Testis (tissue), 3 donors: ENCODE measurements around the gene ANKRD2. TPM values are rescaled to one million over a fixed set of nuclear protein-coding genes. Genes with fewer than 3 reads are reported as not detected.
"Not testable (repeated sequence)": the region's sequence is repeated elsewhere in the genome, so short reads cannot be mapped to it uniquely, and the experiment has no call there.

Experiments used
- DNase-seq: peaks from one replicate; pipeline ENCODE4 v3.0.0-alpha.2; 2019
- H3K27ac ChIP-seq, 2 donors: fragments of 200-600 bp; sonication (generic); one replicate each; pipeline ENCODE4 v1.5.1; 2019
- H3K27me3 ChIP-seq: fragments of 200-600 bp; sonication (generic); one replicate; pipeline ENCODE4 v1.5.1; 2019
- H3K36me3 ChIP-seq: fragments of 200-600 bp; sonication (generic); one replicate; pipeline ENCODE4 v1.5.1; 2017; ENCODE audit warnings: low read depth; ENCODE audit errors: missing control alignments
- H3K4me1 ChIP-seq: fragments of 200-600 bp; sonication (generic); one replicate; pipeline ENCODE4 v1.5.1; 2019
- H3K4me3 ChIP-seq, 2 donors: fragments of 200-600 bp; sonication (generic); one replicate each; pipeline ENCODE4 v1.5.1; 2017 to 2019
- H3K9me3 ChIP-seq: fragments of 200-600 bp; sonication (generic); one replicate; pipeline ENCODE4 v1.5.1; 2017
- CTCF ChIP-seq, 3 experiments: fragments of 450-650 bp in 2 of 3; fragments of 200-600 bp in 1 of 3; sonication (generic) in 1 of 3; IDR thresholded peaks; one replicate each; pipeline ENCODE4 v1.5.1; 2016 to 2019; ENCODE audit warnings: antibody characterized with exemption in 3 of 3, mild to moderate bottlenecking in 2 of 3, moderate library complexity in 1 of 3
- POLR2A ChIP-seq: fragments of 450-650 bp; IDR thresholded peaks from one replicate; pipeline ENCODE4 v1.6.1; 2017; ENCODE audit warnings: antibody characterized with exemption, mild to moderate bottlenecking, moderate library complexity
- WGBS, 2 donors: methylation state at CpG; one replicate each; pipeline ENCODE4 v1.1.5; 2018; 5-methylcytosine and 5-hydroxymethylcytosine counted together
- intact Hi-C: fragments of 100-400 bp; cut with DNase I; formaldehyde crosslinking; loops from one replicate; pipeline ENCODE4 v1.15.1; 2023; ENCODE audit warnings: low total_unique reads
- polyA plus RNA-seq: library from polyadenylated mRNA; stranded (reverse); fragments of 350-450 nt; fragmentation: Illumina TruSeq; extraction: RNeasy Lipid Tissue Mini Kit (QIAGEN cat#74804); gene quantifications from one replicate; pipeline ENCODE4 v1.2.3, GENCODE V29; 2014; ENCODE audit warnings: low read depth, low replicate concordance; ENCODE audit not compliant: insufficient read depth
- total RNA-seq, 2 donors: library from RNA; depleted of rRNA; stranded (reverse); fragments of >200 nt; gene quantifications; one replicate each; pipeline ENCODE4 v1.2.3, GENCODE V29; 2016

ANKRD2 gene
- total and polyA plus RNA-seq, 3 donors from 2014 or later, result 0.43 to 3.5 (median 1.9) TPM

DNA sequence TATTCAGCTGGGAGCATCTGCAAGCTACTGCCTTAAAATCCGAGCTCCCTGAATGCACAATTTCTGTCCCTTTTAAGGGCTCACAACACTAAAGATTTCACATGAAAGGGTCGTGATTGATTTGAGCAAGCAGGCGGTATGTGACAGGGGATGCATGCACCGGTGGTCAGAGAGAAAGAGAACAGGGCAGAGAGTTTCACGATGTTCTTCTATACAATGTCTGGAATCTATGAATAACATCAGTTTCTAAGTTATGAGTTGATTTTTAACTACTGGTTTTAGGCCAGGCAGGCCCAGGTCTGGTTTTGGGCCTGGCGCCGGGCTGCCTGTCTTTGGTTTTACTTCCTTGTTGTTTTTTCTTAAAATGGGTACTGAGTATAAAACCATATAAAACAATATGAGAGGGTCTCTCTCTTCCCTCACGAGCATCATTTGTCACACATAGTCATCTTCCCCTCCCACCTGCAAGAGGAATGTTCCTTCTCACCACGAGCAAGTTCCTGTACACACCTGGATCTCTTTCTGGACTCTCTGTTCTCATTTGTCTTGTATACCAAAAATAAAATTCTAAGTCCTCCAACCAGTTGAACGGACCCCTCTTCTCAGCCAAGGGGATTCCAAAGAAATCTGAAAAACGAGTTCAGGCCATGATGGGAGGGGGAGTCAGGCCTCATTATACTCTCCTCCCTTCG is 11.0 kb upstream of the ANKRD2 start:
- H3K36me3 ChIP-seq, H3K4me3 ChIP-seq, H3K4me1 ChIP-seq, DNase-seq, H3K9me3 ChIP-seq, H3K27me3 ChIP-seq, intact Hi-C loops, H3K27ac ChIP-seq: not testable (repeated sequence)
- WGBS, 2 donors, result 90 to 93% methylated on average over 12 of the region's 12 CpGs

DNA sequence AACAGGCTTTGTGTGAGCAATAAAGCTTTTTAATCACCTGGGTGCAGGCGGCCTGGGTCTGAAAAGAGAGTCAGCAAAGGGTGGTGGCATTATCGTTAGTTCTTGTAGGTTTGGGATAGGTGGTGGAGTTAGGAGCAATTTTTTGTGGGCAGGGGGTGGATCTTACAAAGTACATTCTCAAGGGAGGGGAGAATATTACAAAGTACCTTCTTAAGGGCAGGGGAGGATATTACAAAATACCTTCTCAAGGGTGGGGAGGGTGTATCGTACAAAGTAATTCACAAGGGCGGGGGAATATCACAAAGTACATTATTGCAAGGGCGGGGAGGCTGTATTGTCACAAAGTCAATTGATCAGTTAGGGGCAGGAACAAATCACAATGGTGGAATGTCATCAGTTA is 10.2 kb upstream of the ANKRD2 start:
- H3K27ac ChIP-seq, H3K36me3 ChIP-seq, DNase-seq, H3K27me3 ChIP-seq, H3K4me1 ChIP-seq, H3K4me3 ChIP-seq, H3K9me3 ChIP-seq, intact Hi-C loops: not testable (repeated sequence)
- WGBS, 2 donors, result 90 to 96% methylated on average over 5 of the region's 5 CpGs

DNA sequence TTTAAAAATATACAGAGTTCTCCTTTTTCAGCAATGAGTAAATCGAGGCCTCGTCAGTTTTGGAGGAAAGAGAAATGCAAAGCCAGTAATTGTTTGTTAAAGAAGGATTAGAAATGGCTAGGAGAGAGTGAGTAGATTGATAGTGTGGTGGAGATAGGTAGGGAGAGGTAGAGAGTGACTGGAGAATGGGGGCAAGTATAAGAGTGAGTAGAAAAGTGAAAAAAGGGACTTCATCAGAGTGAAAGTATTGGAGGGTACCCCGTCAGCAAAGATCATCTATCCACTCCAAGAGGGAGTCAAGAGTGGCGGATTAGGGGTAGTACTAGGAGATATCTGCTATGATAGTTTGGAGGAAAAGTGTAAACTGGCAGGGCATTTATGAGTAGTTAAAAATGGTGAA is 9.2 kb upstream of the ANKRD2 start:
- no peaks in the 10 kb centered on the region for H3K27me3 ChIP-seq
- WGBS, 2 donors, result 93 to 96% methylated on average over 4 of the region's 4 CpGs
- intact Hi-C loops, result no loop called here
- H3K36me3 ChIP-seq, result no peaks in the 10 kb centered on the region
- H3K4me3 ChIP-seq, result no peak overlapping the region
- DNase-seq, result no peak
- no peak overlapping the region for H3K27ac ChIP-seq
- peaks cover 5% of the 10 kb centered on the region for H3K4me1 ChIP-seq
- TF ChIP-seq CTCF (IDR thresholded peaks at IDR 0.05) (no peak), POLR2A (no peak)
- no peaks in the 10 kb centered on the region for H3K9me3 ChIP-seq

GRCh38 chr10:97564776-97565175 is 7.8 kb upstream of the ANKRD2 start:
- H3K4me1 ChIP-seq, result peaks cover 5% of the 10 kb centered on the region
- no peak for DNase-seq
- no peak overlapping the region for H3K27ac ChIP-seq
- intact Hi-C loops, result no loop called here
- no peak for TF ChIP-seq POLR2A
- no peak for TF ChIP-seq CTCF (IDR thresholded peaks at IDR 0.05)
- no peaks in the 10 kb centered on the region for H3K9me3 ChIP-seq
- no peaks in the 10 kb centered on the region for H3K36me3 ChIP-seq
- WGBS, 2 donors, result 82 to 84% methylated on average over 4 of the region's 4 CpGs
- no peak overlapping the region for H3K4me3 ChIP-seq
- H3K27me3 ChIP-seq, result no peaks in the 10 kb centered on the region

- Histone ChIP-seq H3K4me1 (no peaks in the 10 kb centered on the region), H3K27ac (no peak overlapping the region), H3K9me3 (no peaks in the 10 kb centered on the region), H3K36me3 (no peaks in the 10 kb centered on the region), H3K4me3 (no peak overlapping the region), H3K27me3 (no peaks in the 10 kb centered on the region)
- WGBS, 2 donors, result 96 to 100% methylated on average over 2 of the region's 2 CpGs
- DNase-seq, result no peak
- TF ChIP-seq CTCF (IDR thresholded peaks at IDR 0.05) (no peak), POLR2A (no peak)
- intact Hi-C loops, result no loop called here
These were observed 6.1 kb upstream of the ANKRD2 start for GRCh38 chr10:97566336-97566996.

GRCh38 chr10:97567891-97568290 is 4.7 kb upstream of the ANKRD2 start:
- Histone ChIP-seq H3K4me3 (no peak overlapping the region), H3K36me3 (no peaks in the 10 kb centered on the region), H3K27me3 (no peaks in the 10 kb centered on the region), H3K9me3 (no peaks in the 10 kb centered on the region), H3K4me1 (peaks cover 1% of the 10 kb centered on the region), H3K27ac (no peak overlapping the region)
- 93 to 95% methylated on average over 15 of the region's 15 CpGs for WGBS, 2 donors
- TF ChIP-seq CTCF (IDR thresholded peaks at IDR 0.05) (no peak), POLR2A (no peak)
- no peak for DNase-seq
- intact Hi-C loops, result no loop called here
